ENCODE data around the gene ZDHHC17.

Gene ZDHHC17

GRCh38 chr12:76820888-76821482 lies 57.1 kb downstream of the ZDHHC17 start:
- Histone ChIP-seq H3K9ac (ENCODE audit: low read depth, low read length) (no peak overlapping the region), H3K36me3 (ENCODE audit: insufficient read depth, low read length) (no peaks in the 10 kb centered on the region; the same call in 1 of the 2 replicates), H3K9me3 (ENCODE audit: control insufficient read depth, insufficient read depth, low read length) (no peaks in the 10 kb centered on the region), H3K4me1 (ENCODE audit: insufficient read depth, low read length) (no peaks in the 10 kb centered on the region)

- Histone ChIP-seq H3K36me3 (ENCODE audit: insufficient read depth, low read length) (peaks cover 4% of the 10 kb centered on the region; the same call in 1 of the 2 replicates), H3K9ac (ENCODE audit: low read depth, low read length) (no peak overlapping the region), H3K4me1 (ENCODE audit: insufficient read depth, low read length) (no peaks in the 10 kb centered on the region), H3K9me3 (ENCODE audit: control insufficient read depth, insufficient read depth, low read length) (no peaks in the 10 kb centered on the region)
These were observed 66.5 kb downstream of the ZDHHC17 start for GRCh38 chr12:76830436-76830835.

GRCh38 chr12:76836633-76837032 lies 72.7 kb downstream of the ZDHHC17 start:
- no peak overlapping the region for H3K9ac ChIP-seq (ENCODE audit: low read depth, low read length)
- H3K4me1 ChIP-seq (ENCODE audit: insufficient read depth, low read length): no peaks in the 10 kb centered on the region
- 0 out of 2 replicates have a peak, but pooled peaks cover 4% of the 10 kb centered on the region for H3K36me3 ChIP-seq (ENCODE audit: insufficient read depth, low read length)
- H3K9me3 ChIP-seq (ENCODE audit: control insufficient read depth, insufficient read depth, low read length): no peaks in the 10 kb centered on the region

- Histone ChIP-seq H3K9me3 (ENCODE audit: control insufficient read depth, insufficient read depth, low read length) (no peaks in the 10 kb centered on the region), H3K9ac (ENCODE audit: low read depth, low read length) (no peak overlapping the region), H3K36me3 (ENCODE audit: insufficient read depth, low read length) (peaks cover 4% of the 10 kb centered on the region; the same call in 1 of the 2 replicates), H3K4me1 (ENCODE audit: insufficient read depth, low read length) (no peaks in the 10 kb centered on the region)
These were observed 83.3 kb downstream of the ZDHHC17 start for GRCh38 chr12:76847260-76847659.

DNA sequence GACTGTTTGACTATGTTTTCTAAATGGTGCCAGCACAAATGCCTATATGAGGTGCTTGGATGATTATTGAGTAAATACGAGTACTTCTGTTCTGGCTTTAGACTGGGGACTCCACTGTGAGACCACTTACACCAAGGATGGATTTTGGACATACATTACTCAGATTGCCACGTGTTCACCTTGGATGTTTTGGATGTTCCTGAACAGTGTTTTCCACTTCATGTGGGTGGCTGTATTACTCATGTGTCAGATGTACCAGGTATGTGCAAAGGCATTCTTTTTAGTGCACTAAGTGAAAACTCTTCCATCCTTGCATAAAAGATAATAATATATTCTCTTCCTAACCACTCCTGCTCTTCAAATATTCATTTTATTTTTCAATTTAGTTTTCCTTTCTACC lies 84.2 kb downstream of the ZDHHC17 start:
- peaks cover 4% of the 10 kb centered on the region; the same call in 1 of the 2 replicates for H3K36me3 ChIP-seq (ENCODE audit: insufficient read depth, low read length)
- H3K9me3 ChIP-seq (ENCODE audit: control insufficient read depth, insufficient read depth, low read length): no peaks in the 10 kb centered on the region
- no peak overlapping the region for H3K9ac ChIP-seq (ENCODE audit: low read depth, low read length)
- H3K4me1 ChIP-seq (ENCODE audit: insufficient read depth, low read length): no peaks in the 10 kb centered on the region

DNA sequence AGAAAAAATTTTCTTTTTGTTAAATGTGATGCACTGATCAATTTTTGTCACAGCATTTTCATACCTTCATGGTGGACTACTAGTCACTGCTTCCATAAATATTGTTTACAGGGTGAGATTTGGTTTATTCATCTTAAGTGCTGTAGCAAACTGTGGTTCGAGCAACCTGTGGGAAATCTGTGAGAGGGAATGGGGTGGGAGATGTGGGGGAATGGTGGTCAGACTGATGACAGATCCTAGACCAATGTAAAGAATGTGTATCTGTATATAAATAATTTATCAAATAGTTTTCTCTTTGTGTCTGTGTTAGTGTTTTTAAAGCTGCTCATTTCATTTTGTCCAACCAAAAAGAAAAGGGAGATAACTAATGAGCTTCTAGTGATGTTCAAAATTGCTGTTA lies 88.2 kb downstream of the ZDHHC17 start:
- Histone ChIP-seq H3K4me1 (ENCODE audit: insufficient read depth, low read length) (no peaks in the 10 kb centered on the region), H3K9ac (ENCODE audit: low read depth, low read length) (no peak overlapping the region), H3K9me3 (ENCODE audit: control insufficient read depth, insufficient read depth, low read length) (no peaks in the 10 kb centered on the region; the same call in 1 of the 2 replicates), H3K36me3 (ENCODE audit: insufficient read depth, low read length) (peaks cover 7% of the 10 kb centered on the region; the same call in 1 of the 2 replicates)

DNA sequence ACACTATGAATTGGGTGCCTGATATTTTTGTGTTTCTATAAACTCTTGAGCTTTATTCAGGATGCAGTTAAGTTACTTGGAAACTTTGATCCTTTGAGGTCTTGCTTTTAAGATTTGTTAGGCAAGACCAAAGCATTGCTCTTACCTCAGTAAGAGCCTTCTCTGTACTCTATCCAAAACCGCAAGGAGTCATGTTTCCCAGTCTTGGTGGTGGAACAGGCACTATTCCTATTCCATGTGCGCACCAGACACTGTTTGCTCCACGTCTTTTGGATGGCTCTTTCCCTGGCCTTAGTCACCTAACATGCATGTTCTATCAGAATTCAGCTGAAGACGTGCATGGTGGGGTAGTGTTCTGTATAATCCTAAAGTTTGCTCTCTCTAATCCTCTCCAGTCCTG lies 91.4 kb downstream of the ZDHHC17 start:
- H3K9me3 ChIP-seq (ENCODE audit: control insufficient read depth, insufficient read depth, low read length): no peaks in the 10 kb centered on the region; the same call in 1 of the 2 replicates
- peaks cover 12% of the 10 kb centered on the region; the same call in 1 of the 2 replicates for H3K36me3 ChIP-seq (ENCODE audit: insufficient read depth, low read length)
- no peaks in the 10 kb centered on the region for H3K4me1 ChIP-seq (ENCODE audit: insufficient read depth, low read length)
- H3K9ac ChIP-seq (ENCODE audit: low read depth, low read length): no peak overlapping the region

DNA sequence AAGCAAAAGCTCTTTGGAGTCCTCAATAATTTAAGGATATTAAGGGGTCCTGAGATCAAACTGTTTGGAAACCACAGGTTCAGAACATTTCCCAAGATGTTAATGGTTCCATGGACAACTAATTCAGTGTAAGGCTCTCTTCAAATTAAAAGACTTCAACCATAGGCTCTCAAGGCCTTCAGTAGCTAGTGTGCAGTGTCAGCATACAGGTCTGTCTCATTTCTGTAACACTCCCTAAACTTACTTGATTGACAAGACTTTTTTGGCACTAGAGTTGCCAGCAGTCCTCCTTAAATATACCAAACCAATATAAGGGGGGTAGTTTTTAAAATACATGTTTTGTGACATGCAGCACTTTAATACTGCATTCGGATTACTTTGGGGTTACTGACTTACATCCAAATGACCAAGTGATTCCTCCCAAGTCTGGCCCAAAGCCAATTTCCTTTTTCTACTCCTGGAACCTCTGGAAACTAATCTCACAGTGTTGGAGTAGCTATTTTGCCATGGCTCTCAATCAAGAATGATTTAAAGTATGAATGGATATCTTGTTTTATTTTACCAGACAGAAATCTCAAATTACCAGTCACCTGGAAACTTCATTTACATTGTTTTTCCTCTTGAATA lies 92.2 kb downstream of the ZDHHC17 start:
- no peaks in the 10 kb centered on the region for H3K4me1 ChIP-seq (ENCODE audit: insufficient read depth, low read length)
- H3K36me3 ChIP-seq (ENCODE audit: insufficient read depth, low read length): peaks cover 11% of the 10 kb centered on the region; the same call in 1 of the 2 replicates
- H3K9me3 ChIP-seq (ENCODE audit: control insufficient read depth, insufficient read depth, low read length): no peaks in the 10 kb centered on the region; the same call in 1 of the 2 replicates

GRCh38 chr12:76859611-76860010 lies 95.7 kb downstream of the ZDHHC17 start:
- Histone ChIP-seq H3K4me1 (ENCODE audit: insufficient read depth, low read length) (peaks cover 15% of the 10 kb centered on the region), H3K9ac (ENCODE audit: low read depth, low read length) (no peak overlapping the region), H3K36me3 (ENCODE audit: insufficient read depth, low read length) (peaks cover 11% of the 10 kb centered on the region; the same call in 1 of the 2 replicates), H3K9me3 (ENCODE audit: control insufficient read depth, insufficient read depth, low read length) (no peaks in the 10 kb centered on the region; the same call in 1 of the 2 replicates)

More for the DNA sequence above, 92.2 kb downstream of the ZDHHC17 start:
- H3K9ac ChIP-seq (ENCODE audit: low read depth, low read length): no peak overlapping the region

- no peak overlapping the region for H3K9ac ChIP-seq (ENCODE audit: low read depth, low read length)
- no peaks in the 10 kb centered on the region; the same call in 1 of the 2 replicates for H3K9me3 ChIP-seq (ENCODE audit: control insufficient read depth, insufficient read depth, low read length)
- peaks cover 18% of the 10 kb centered on the region for H3K4me1 ChIP-seq (ENCODE audit: insufficient read depth, low read length)
- peaks cover 10% of the 10 kb centered on the region; the same call in 1 of the 2 replicates for H3K36me3 ChIP-seq (ENCODE audit: insufficient read depth, low read length)
These were observed 96.3 kb downstream of the ZDHHC17 start for GRCh38 chr12:76860256-76860655.

DNA sequence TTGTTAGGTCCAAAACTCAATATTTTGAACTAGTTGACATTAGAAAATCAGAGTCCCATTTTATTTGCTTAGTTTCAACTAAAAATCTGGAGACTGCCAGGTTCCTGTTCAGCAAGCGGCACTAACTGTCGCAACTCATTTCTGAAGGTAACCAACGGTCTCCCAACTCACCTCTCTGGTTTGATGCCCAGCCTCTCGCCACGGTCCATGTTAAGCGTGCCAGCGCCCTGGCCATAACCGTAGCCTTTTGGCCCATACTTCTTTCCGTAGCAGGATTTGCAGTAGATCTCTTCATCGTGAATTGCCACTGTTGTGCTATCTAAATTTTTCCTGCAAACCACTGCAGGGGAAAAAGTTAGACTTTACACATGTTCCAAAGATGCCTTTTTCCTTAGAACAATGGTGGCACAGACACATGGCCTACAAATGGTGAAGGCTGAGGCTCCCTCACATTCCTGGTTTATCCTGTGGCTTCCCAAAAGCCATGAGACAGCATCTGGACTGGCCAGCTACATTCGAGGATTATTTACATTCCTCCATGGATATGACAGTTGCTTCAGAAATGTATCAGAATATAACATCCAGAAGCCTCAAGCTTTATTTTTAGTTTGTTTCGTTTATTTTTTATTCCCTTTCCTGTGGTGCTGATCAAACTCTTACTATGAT lies 99.2 kb downstream of the ZDHHC17 start:
- Histone ChIP-seq H3K4me1 (ENCODE audit: insufficient read depth, low read length) (peaks cover 24% of the 10 kb centered on the region), H3K9me3 (ENCODE audit: control insufficient read depth, insufficient read depth, low read length) (no peaks in the 10 kb centered on the region), H3K9ac (ENCODE audit: low read depth, low read length) (no peak overlapping the region), H3K36me3 (ENCODE audit: insufficient read depth, low read length) (peaks cover 8% of the 10 kb centered on the region; the same call in 1 of the 2 replicates)

DNA sequence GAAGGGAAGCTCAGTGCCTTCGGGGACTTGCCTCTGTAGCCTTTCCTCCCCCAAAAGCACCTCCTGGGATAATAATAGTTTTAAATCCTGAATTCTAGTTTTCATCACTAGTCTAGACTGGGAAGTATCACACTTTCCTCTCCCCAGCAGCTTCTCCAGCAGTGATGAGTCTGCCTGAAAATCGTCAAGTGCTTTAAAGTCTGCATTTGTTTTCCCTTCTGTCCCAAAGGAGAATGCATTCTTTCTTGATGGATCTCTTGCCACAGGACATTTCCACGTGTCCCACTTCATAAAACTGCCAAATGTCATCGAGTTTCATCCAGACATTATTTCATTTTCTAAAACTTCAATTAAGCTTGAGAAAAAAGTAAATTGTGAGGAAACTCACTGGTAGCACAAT lies 99.9 kb downstream of the ZDHHC17 start:
- peaks cover 24% of the 10 kb centered on the region for H3K4me1 ChIP-seq (ENCODE audit: insufficient read depth, low read length)
- H3K36me3 ChIP-seq (ENCODE audit: insufficient read depth, low read length): peaks cover 8% of the 10 kb centered on the region; the same call in 1 of the 2 replicates
- no peak overlapping the region for H3K9ac ChIP-seq (ENCODE audit: low read depth, low read length)
- H3K9me3 ChIP-seq (ENCODE audit: control insufficient read depth, insufficient read depth, low read length): no peaks in the 10 kb centered on the region

GRCh38 chr12:76864791-76865400 lies 101.0 kb downstream of the ZDHHC17 start:
- Histone ChIP-seq H3K9me3 (ENCODE audit: control insufficient read depth, insufficient read depth, low read length) (no peaks in the 10 kb centered on the region), H3K9ac (ENCODE audit: low read depth, low read length) (no peak overlapping the region), H3K4me1 (ENCODE audit: insufficient read depth, low read length) (peaks cover 27% of the 10 kb centered on the region), H3K36me3 (ENCODE audit: insufficient read depth, low read length) (peaks cover 2% of the 10 kb centered on the region; the same call in 1 of the 2 replicates)

DNA sequence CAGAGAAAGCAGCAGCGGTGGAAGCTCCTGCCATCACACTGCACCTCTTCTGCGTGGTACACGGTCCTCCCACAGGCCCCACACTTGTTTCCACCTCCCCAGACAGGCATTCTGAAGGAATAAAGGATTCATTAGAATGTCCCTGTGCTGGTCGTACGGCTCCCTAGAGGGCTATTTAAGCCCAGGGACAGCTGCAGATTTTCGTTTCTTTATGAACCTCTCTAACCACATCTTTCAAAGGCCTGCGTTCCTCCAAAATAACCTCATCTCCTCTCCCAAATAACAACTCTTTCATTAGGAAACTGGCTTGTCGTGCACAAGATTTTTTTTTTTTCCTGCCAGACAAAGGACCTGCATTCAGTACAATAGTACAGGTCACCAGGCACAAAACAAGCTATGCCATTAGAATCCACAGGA lies 102.2 kb downstream of the ZDHHC17 start:
- Histone ChIP-seq H3K36me3 (ENCODE audit: insufficient read depth, low read length) (no peaks in the 10 kb centered on the region; the same call in 1 of the 2 replicates), H3K9ac (ENCODE audit: low read depth, low read length) (no peak overlapping the region), H3K4me1 (ENCODE audit: insufficient read depth, low read length) (peaks cover 27% of the 10 kb centered on the region), H3K9me3 (ENCODE audit: control insufficient read depth, insufficient read depth, low read length) (no peaks in the 10 kb centered on the region)

Measured in ES-I3 (cell line).